Neural progenitor cell (in vitro differentiated cells): ENCODE results near the gene OSGEPL1.

Experiments used
- CTCF ChIP-seq: fragments of 200-600 bp; sonication (generic); IDR thresholded peaks from 2 replicates; pipeline ENCODE4 v1.5.1; 2017; ENCODE audit warnings: antibody characterized with exemption, mild to moderate bottlenecking
- EZH2 ChIP-seq: fragments of 200-600 bp; sonication (generic); IDR thresholded peaks from 2 replicates; pipeline ENCODE4 v1.6.1; 2017; ENCODE audit warnings: antibody characterized with exemption, mild to moderate bottlenecking, moderate library complexity

- TF ChIP-seq CTCF (no peak), EZH2 (no peak)
These were observed 43.0 kb downstream of the OSGEPL1 start for GRCh38 chr2:189719571-189719970.
